Activated CD8-positive, alpha-beta T cell treated with anti-CD3 and anti-CD28 coated beads for 36 hours (primary cell): ENCODE measurements around the gene SMIM15. TPM values are rescaled to one million over a fixed set of nuclear protein-coding genes. Genes with fewer than 3 reads are reported as not detected.

Experiments used
- ATAC-seq: fragments of 200-7000 bp; cut with Tn5 transposase; one replicate; pipeline ENCODE4 v1.10.0; 2021; ENCODE audit warnings: mild to moderate bottlenecking, moderate library complexity
- CTCF ChIA-PET: fragments of 350-600 bp; sonication (Branson Sonifier 250); formaldehyde crosslinking; loops from one replicate; lab custom pipeline; 2021; ENCODE audit warnings: antibody characterized with exemption; lab: Charles Lee
- POLR2A ChIA-PET: fragments of 350-600 bp; sonication (Branson Sonifier 250); formaldehyde crosslinking; loops from one replicate; lab custom pipeline; 2021; ENCODE audit warnings: antibody characterized with exemption; lab: Charles Lee
- DNase-seq: peaks from one replicate; pipeline ENCODE4 v3.0.0-alpha.2; 2020
- H3K27ac Mint-ChIP-seq: one replicate; pipeline ENCODE4 v1.8.0; 2021; ENCODE audit warnings: mild to moderate bottlenecking, mixed read lengths
- H3K27me3 Mint-ChIP-seq: one replicate; pipeline ENCODE4 v1.8.0; 2021; ENCODE audit warnings: mixed read lengths
- H3K36me3 Mint-ChIP-seq: one replicate; pipeline ENCODE4 v1.8.0; 2021; ENCODE audit warnings: low read depth, mixed read lengths
- H3K4me1 Mint-ChIP-seq: one replicate; pipeline ENCODE4 v1.8.0; 2021; ENCODE audit warnings: low read depth, mixed read lengths
- H3K4me3 Mint-ChIP-seq: one replicate; pipeline ENCODE4 v1.8.0; 2021; ENCODE audit warnings: mild to moderate bottlenecking, moderate library complexity, mixed read lengths
- H3K9me3 Mint-ChIP-seq: one replicate; pipeline ENCODE4 v1.8.0; 2021; ENCODE audit warnings: mixed read lengths
- intact Hi-C: fragments of 100-400 bp; cut with micrococcal nuclease; formaldehyde crosslinking; loops from one replicate; pipeline ENCODE4 v1.10.0; 2022
- total RNA-seq, 2 experiments: library from RNA; stranded (reverse); gene quantifications; one replicate each; pipeline ENCODE4 v1.2.3, GENCODE V29; 2021
- TF ChIP-seq, protein P1 (sequence below): fragments of 200-600 bp; IDR thresholded peaks from one replicate; pipeline ENCODE4 v1.8.0; 2022; ENCODE audit warnings: antibody characterized with exemption, mild to moderate bottlenecking

Gene SMIM15
- total RNA-seq, 2 experiments from 2014 or later = 58.9 to 64.3 TPM

DNA sequence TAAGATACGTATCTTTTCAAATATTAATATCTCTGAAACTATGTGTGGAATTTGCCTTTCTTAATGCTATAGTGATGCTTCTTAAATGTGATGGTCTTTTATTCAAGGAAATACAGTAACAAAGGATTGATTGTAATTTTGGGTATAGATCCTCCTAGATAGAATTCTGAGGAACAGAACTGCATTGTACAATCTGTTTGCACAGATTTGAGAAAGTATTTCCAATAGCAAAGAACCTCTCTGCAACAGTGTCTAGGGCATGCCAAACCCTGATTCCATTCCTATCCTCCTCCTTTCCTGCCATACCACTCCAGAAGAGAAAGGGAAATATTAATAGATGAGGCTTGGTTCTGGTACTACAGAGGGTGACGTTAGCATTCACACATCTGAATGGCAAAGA, 10.4 kb downstream of the SMIM15 start:
- intact Hi-C loops = no loop called here
- DNase-seq (no peak), ATAC-seq (no peak)
- Mint-ChIP-seq H3K27me3 (no peaks in the 10 kb centered on the region), H3K4me1 (peaks cover 2% of the 10 kb centered on the region), H3K36me3 (peaks cover 37% of the 10 kb centered on the region), H3K9me3 (peaks cover 22% of the 10 kb centered on the region), H3K4me3 (no peak overlapping the region), H3K27ac (no peak overlapping the region)
- TF ChIP-seq, protein P1, sequence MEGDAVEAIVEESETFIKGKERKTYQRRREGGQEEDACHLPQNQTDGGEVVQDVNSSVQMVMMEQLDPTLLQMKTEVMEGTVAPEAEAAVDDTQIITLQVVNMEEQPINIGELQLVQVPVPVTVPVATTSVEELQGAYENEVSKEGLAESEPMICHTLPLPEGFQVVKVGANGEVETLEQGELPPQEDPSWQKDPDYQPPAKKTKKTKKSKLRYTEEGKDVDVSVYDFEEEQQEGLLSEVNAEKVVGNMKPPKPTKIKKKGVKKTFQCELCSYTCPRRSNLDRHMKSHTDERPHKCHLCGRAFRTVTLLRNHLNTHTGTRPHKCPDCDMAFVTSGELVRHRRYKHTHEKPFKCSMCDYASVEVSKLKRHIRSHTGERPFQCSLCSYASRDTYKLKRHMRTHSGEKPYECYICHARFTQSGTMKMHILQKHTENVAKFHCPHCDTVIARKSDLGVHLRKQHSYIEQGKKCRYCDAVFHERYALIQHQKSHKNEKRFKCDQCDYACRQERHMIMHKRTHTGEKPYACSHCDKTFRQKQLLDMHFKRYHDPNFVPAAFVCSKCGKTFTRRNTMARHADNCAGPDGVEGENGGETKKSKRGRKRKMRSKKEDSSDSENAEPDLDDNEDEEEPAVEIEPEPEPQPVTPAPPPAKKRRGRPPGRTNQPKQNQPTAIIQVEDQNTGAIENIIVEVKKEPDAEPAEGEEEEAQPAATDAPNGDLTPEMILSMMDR = no peak
- ChIA-PET POLR2A (interaction anchor here (0.6 kb wide), 1 partner anchor 33 kb away, joined by 3 read pairs; no protein-coding TSS in a partner anchor), CTCF (no interaction called here)

DNA sequence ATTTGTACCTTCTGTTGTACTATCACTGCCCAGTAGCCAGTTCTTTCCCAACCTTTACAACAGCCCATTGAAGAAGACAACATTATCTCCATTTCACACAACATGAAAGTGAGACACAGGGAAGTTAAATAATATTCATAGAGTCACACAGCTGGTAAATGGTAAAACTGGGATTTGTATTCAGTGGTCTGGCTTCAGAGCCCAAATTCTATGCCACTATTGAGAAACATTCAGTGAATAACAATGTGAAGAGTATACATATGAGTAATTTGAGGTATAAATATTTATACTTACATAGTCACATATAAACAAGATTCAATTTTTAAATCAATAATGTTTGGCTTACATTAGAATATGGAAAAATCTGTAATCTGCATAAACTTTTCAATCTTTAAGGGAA, 13.8 kb downstream of the SMIM15 start:
- ChIA-PET CTCF (no interaction called here), POLR2A (no interaction called here)
- H3K4me3 Mint-ChIP-seq = no peak overlapping the region
- H3K36me3 Mint-ChIP-seq = peaks cover 19% of the 10 kb centered on the region
- peaks cover 2% of the 10 kb centered on the region for H3K4me1 Mint-ChIP-seq
- DNase-seq (no peak), ATAC-seq (no peak)
- no peaks in the 10 kb centered on the region for H3K27me3 Mint-ChIP-seq
- intact Hi-C loops = no loop called here
- TF ChIP-seq, protein P1 = no peak
- H3K27ac Mint-ChIP-seq = no peak overlapping the region
- peaks cover 21% of the 10 kb centered on the region for H3K9me3 Mint-ChIP-seq

DNA sequence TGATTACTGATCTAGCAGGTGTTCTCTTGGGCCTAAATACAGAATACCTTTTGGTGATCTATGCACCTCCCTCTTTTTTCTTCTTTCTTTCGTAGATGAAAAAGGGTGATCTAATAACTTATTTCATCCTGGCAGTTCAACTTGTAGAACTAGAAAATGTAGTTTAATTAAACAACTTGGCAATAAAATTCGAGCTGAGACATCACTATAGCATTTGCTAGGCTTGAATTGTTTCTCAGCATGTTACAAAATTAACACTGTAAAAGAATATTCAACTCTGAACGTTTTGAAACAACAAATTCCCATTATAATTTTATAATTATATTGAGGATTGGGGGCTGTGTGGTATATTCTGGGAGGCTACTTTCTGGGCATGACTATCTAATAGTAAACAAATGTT, 19.5 kb downstream of the SMIM15 start:
- Mint-ChIP-seq H3K4me1 (no peaks in the 10 kb centered on the region), H3K27me3 (no peaks in the 10 kb centered on the region), H3K36me3 (peaks cover 12% of the 10 kb centered on the region), H3K9me3 (peaks cover 10% of the 10 kb centered on the region), H3K4me3 (no peak overlapping the region), H3K27ac (no peak overlapping the region)
- DNase-seq (no peak), ATAC-seq (no peak)
- ChIA-PET POLR2A (no interaction called here), CTCF (interaction anchor here (1.0 kb wide), 1 partner anchor 16 kb away, joined by 3 read pairs; no protein-coding TSS in a partner anchor)
- intact Hi-C loops = no loop called here
- TF ChIP-seq, protein P1 = no peak

DNA sequence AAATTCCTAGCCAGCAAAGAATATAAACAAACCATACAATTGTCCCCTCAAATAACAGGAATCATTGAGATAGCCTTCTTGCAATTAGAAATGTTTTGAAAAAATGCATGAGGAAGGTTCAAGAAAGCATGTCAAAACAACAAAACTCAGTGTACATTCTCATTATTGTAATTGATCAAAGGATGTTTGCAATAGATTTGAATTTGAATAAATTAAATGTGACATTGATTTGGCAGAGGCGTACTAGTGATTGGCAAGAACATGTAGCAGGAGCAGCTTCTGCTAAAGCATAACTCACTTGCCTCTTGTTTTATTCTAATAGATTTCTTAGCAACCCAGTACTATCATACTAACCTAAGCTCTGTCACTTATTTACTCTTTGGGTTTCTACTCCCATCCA, 19.9 kb downstream of the SMIM15 start:
- peaks cover 12% of the 10 kb centered on the region for H3K36me3 Mint-ChIP-seq
- no peaks in the 10 kb centered on the region for H3K4me1 Mint-ChIP-seq
- TF ChIP-seq, protein P1 = no peak
- peaks cover 9% of the 10 kb centered on the region for H3K9me3 Mint-ChIP-seq
- ChIA-PET CTCF (no interaction called here), POLR2A (no interaction called here)
- intact Hi-C loops = no loop called here
- no peak for DNase-seq
- no peak for ATAC-seq
- no peaks in the 10 kb centered on the region for H3K27me3 Mint-ChIP-seq
- H3K27ac Mint-ChIP-seq = no peak overlapping the region
- H3K4me3 Mint-ChIP-seq = no peak overlapping the region

DNA sequence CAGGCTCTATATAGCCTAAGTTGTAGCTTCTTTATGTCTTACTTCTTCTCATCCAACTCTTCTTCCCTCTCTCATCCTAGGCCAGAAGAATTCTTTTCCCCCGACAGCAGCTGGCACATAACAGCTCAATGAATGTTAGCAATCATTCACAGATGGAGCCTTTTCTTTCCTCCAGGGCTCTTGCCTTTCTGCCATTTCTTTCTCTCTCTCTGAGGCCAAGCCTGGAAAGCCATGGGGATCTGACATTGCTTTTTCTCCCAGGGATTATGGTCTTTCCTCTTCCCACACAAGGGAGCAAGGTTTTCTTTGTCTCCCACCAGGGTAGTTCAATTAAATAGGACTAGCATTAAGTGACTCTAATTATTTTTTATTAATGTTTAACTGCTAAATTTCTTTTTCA, 20.5 kb downstream of the SMIM15 start:
- peaks cover 8% of the 10 kb centered on the region for H3K9me3 Mint-ChIP-seq
- TF ChIP-seq, protein P1 = no peak
- DNase-seq (no peak), ATAC-seq (no peak)
- ChIA-PET POLR2A (no interaction called here), CTCF (interaction anchor here (0.9 kb wide), 1 partner anchor 16 kb away, joined by 3 read pairs; no protein-coding TSS in a partner anchor)
- intact Hi-C loops = no loop called here
- no peak overlapping the region for H3K27ac Mint-ChIP-seq
- no peaks in the 10 kb centered on the region for H3K27me3 Mint-ChIP-seq
- peaks cover 9% of the 10 kb centered on the region for H3K36me3 Mint-ChIP-seq
- no peak overlapping the region for H3K4me3 Mint-ChIP-seq
- H3K4me1 Mint-ChIP-seq = no peaks in the 10 kb centered on the region
